Left ventricle myocardium superior (tissue), 1 donor: Measurements from ENCODE around the gene LCE7A. TPM values are rescaled to one million over a fixed set of nuclear protein-coding genes. Genes with fewer than 3 reads are reported as not detected.

Experiments used
- total RNA-seq: library from RNA; stranded (reverse); fragmentation: NEBNext Ultra II Directional; extraction: Animal tissue kit (Norgen Biotek cat#: 25700); gene quantifications from one replicate; pipeline ENCODE4 v1.2.1, GENCODE V29; 2021
- donor health status: DM: no; HTN: yes; CAD: no; lungs with severe emphysema.

LCE7A gene
- total RNA-seq, 1 donor from 2014 or later, result not detected

Other genes starting within 250 kb of the LCE7A start
- gene LCE3B, start 246.2 kb upstream of the LCE7A start, total RNA-seq, result not detected
- not detected for gene LCE3A, start 236.9 kb upstream of the LCE7A start, total RNA-seq
- not detected for gene LCE2D, start 196.6 kb upstream of the LCE7A start, total RNA-seq
- gene LCE2C, start 184.7 kb upstream of the LCE7A start, total RNA-seq, result not detected
- not detected for gene LCE2B, start 173.9 kb upstream of the LCE7A start, total RNA-seq
- not detected for gene LCE2A, start 161.7 kb upstream of the LCE7A start, total RNA-seq
- gene LCE4A, start 151.8 kb upstream of the LCE7A start, total RNA-seq, result not detected
- gene KPRP, start 102.0 kb upstream of the LCE7A start, total RNA-seq, result not detected
- gene LCE1F, start 84.9 kb upstream of the LCE7A start, total RNA-seq, result not detected
- gene LCE1E, start 73.7 kb upstream of the LCE7A start, total RNA-seq, result not detected
- not detected for gene LCE1D, start 63.3 kb upstream of the LCE7A start, total RNA-seq
- gene LCE1C, start 53.3 kb upstream of the LCE7A start, total RNA-seq, result not detected
- gene LCE1B, start 48.0 kb upstream of the LCE7A start, total RNA-seq, result not detected
- not detected for gene LCE1A, start 32.5 kb upstream of the LCE7A start, total RNA-seq
- gene LCE6A, start 17.1 kb upstream of the LCE7A start, total RNA-seq, result not detected
- not detected for gene SMCP, start 18.3 kb downstream of the LCE7A start, total RNA-seq
- gene IVL, start 48.5 kb downstream of the LCE7A start, total RNA-seq, result not detected
- not detected for gene SPRR5, start 87.2 kb downstream of the LCE7A start, total RNA-seq
- gene SPRR4, start 110.7 kb downstream of the LCE7A start, total RNA-seq, result not detected
- not detected for gene SPRR1A, start 124.1 kb downstream of the LCE7A start, total RNA-seq
- gene SPRR3, start 141.8 kb downstream of the LCE7A start, total RNA-seq, result not detected
- not detected for gene SPRR1B, start 171.2 kb downstream of the LCE7A start, total RNA-seq
- not detected for gene SPRR2D, start 181.1 kb downstream of the LCE7A start, total RNA-seq
- not detected for gene SPRR2A, start 197.5 kb downstream of the LCE7A start, total RNA-seq
- gene SPRR2B, start 211.6 kb downstream of the LCE7A start, total RNA-seq, result not detected
- gene SPRR2E, start 234.5 kb downstream of the LCE7A start, total RNA-seq, result not detected